Measurements from ENCODE around the gene ZNF574.

ZNF574 gene

DNA sequence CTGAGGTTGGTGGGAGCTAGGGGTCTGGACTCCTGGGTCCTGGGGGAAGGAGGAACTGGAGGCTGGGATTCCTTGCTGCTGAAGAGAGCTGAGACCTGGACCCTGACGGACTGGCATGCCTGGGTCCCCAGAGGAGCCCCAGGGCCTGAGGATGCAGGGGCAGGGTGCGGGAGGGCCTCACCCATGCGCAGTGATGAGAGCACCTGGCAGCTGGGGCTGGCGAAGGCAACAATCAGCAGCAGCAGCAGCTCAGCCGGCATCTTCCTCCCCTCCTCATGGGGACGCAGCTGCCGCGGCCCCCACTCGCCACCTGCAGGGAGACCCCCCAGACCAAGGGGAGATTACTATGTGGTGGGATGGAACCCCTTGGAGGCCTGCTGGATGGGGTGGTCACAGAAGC is 10.5 kb upstream of the ZNF574 start:
- Histone ChIP-seq H3K4me3 (ENCODE audit: low read depth, low read length) (no peak overlapping the region), H3K9me3 (ENCODE audit: control insufficient read depth, low read length) (no peaks in the 10 kb centered on the region), H3K79me2 (peaks cover 3% of the 10 kb centered on the region), H3K4me2 (ENCODE audit: low read length) (no peak overlapping the region), H3K4me1 (peaks cover 11% of the 10 kb centered on the region), H3K36me3 (ENCODE audit: control insufficient read depth, insufficient read depth, low read length) (no peaks in the 10 kb centered on the region), H2AFZ (no peak overlapping the region), H3K9ac (no peak overlapping the region), H3K27me3 (ENCODE audit: control insufficient read depth, insufficient read depth, low read length) (no peaks in the 10 kb centered on the region), H3K27ac (no peak overlapping the region)
- TF ChIP-seq, protein P1, sequence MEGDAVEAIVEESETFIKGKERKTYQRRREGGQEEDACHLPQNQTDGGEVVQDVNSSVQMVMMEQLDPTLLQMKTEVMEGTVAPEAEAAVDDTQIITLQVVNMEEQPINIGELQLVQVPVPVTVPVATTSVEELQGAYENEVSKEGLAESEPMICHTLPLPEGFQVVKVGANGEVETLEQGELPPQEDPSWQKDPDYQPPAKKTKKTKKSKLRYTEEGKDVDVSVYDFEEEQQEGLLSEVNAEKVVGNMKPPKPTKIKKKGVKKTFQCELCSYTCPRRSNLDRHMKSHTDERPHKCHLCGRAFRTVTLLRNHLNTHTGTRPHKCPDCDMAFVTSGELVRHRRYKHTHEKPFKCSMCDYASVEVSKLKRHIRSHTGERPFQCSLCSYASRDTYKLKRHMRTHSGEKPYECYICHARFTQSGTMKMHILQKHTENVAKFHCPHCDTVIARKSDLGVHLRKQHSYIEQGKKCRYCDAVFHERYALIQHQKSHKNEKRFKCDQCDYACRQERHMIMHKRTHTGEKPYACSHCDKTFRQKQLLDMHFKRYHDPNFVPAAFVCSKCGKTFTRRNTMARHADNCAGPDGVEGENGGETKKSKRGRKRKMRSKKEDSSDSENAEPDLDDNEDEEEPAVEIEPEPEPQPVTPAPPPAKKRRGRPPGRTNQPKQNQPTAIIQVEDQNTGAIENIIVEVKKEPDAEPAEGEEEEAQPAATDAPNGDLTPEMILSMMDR (IDR thresholded peaks at IDR 0.05) = no peak

DNA sequence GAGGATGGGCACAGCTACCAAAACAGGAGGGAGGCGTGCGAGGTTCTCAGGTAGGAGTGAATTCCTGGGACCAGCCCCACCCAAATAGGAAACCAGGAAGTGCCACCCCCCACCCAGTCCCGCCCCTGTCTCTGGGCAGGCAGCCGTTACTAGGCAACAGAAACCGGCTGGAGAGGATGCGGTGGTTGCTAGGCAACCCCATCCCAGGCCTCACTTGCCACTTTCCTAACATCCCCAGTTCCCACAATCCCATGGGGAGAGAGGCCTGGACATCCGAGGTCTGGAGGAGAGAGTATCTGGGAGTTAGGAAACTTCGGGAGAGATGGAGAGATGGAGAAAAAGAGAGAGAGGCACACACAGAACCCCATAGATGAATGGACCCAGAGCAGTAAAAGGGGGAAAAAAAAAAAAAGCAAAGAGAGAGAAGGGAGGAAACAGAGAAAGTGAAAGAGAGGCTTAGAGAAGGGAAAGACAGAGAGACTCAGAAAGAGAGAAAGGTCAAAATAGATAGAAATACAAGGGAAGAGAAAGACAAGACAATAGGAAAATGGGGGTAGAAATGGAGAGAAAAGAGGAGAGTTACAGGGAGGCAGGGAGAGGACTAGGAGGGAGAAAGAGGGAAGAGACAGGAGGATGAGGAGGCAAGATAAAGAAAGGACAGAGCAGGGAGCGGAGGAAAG is 9.8 kb upstream of the ZNF574 start:
- TF ChIP-seq, protein P1 (IDR thresholded peaks at IDR 0.05) = no peak
- H3K9me3 ChIP-seq (ENCODE audit: control insufficient read depth, low read length) = no peaks in the 10 kb centered on the region
- no peak overlapping the region for H3K27ac ChIP-seq
- H3K79me2 ChIP-seq = peaks cover 3% of the 10 kb centered on the region
- H3K9ac ChIP-seq = no peak overlapping the region
- H2AFZ ChIP-seq = no peak overlapping the region
- H3K36me3 ChIP-seq (ENCODE audit: control insufficient read depth, insufficient read depth, low read length) = no peaks in the 10 kb centered on the region
- H3K4me3 ChIP-seq (ENCODE audit: low read depth, low read length) = no peak overlapping the region
- H3K4me1 ChIP-seq = peaks cover 16% of the 10 kb centered on the region
- H3K4me2 ChIP-seq (ENCODE audit: low read length) = no peak overlapping the region
- H3K27me3 ChIP-seq (ENCODE audit: control insufficient read depth, insufficient read depth, low read length) = no peaks in the 10 kb centered on the region

DNA sequence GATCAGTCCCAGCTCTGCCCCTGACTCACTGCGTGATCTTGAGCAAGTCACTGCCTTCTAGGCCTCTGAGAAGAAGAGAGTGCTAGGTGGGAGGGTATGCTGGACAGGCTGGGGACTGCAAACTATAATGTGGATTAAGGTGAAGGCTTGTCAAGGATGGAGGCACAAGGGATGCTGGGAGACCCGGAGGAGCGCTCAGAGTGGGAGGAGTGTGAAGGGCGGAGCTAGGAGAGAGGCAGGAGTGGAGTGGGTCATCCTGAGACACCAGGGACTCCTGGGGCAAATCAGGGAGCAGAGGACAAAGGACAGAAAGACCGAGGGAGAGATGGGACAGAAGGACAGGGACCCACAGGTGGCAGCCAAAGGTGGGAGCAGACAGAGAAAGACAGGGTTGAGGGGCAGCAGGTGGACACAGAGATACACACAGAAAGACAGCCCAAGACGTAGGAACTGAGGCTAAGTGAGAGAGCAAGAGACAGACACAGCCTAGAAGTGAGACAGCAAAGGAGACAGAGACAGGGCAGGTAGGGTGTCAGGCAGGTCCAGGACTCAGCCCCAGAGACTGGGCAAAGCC is 8.6 kb upstream of the ZNF574 start:
- Histone ChIP-seq H3K4me3 (ENCODE audit: low read depth, low read length) (no peak overlapping the region), H3K27ac (no peak overlapping the region), H2AFZ (no peak overlapping the region), H3K79me2 (peaks cover 3% of the 10 kb centered on the region), H3K27me3 (ENCODE audit: control insufficient read depth, insufficient read depth, low read length) (no peaks in the 10 kb centered on the region), H3K9ac (no peak overlapping the region), H3K4me1 (peaks cover 16% of the 10 kb centered on the region), H3K4me2 (ENCODE audit: low read length) (no peak overlapping the region), H3K36me3 (ENCODE audit: control insufficient read depth, insufficient read depth, low read length) (no peaks in the 10 kb centered on the region), H3K9me3 (ENCODE audit: control insufficient read depth, low read length) (no peaks in the 10 kb centered on the region)
- TF ChIP-seq, protein P1 (IDR thresholded peaks at IDR 0.05) = no peak

DNA sequence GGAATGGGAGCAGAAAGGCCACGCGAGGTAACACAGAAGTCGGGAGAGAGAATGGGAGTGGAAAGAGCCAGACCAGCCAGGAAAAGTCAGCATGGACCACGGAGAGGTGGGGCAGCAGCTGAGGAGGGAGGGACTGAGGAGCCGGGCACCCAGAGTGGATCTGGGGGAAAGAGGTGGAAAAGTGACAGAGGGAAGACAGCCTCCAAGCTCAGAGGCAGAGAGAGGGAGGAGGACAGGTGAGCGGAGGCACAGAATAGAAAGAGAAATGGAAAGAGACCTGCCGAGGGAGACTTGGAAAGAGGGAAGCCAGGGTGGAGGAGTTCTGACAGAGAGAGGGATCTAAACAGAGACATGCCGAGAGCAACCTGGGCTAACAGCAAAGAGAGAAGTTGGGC is 7.6 kb upstream of the ZNF574 start:
- H3K27me3 ChIP-seq (ENCODE audit: control insufficient read depth, insufficient read depth, low read length) = no peaks in the 10 kb centered on the region
- H3K79me2 ChIP-seq = peaks cover 3% of the 10 kb centered on the region
- TF ChIP-seq, protein P1 (IDR thresholded peaks at IDR 0.05) = no peak
- peak overlapping the region; percentile 57 for H3K27ac ChIP-seq
- peak overlapping the region; percentile 82 for H3K4me3 ChIP-seq (ENCODE audit: low read depth, low read length)
- H2AFZ ChIP-seq = peak overlapping the region; percentile 73
- H3K9ac ChIP-seq = no peak overlapping the region
- no peaks in the 10 kb centered on the region for H3K9me3 ChIP-seq (ENCODE audit: control insufficient read depth, low read length)
- H3K36me3 ChIP-seq (ENCODE audit: control insufficient read depth, insufficient read depth, low read length) = no peaks in the 10 kb centered on the region
- H3K4me2 ChIP-seq (ENCODE audit: low read length) = peak overlapping the region; percentile 96
- H3K4me1 ChIP-seq = peaks cover 16% of the 10 kb centered on the region

Data from parathyroid adenoma (tissue), 2 donors.